GM23338 (cell line): ENCODE results near the gene RASSF1. TPM values are rescaled to one million over a fixed set of nuclear protein-coding genes. Genes with fewer than 3 reads are reported as not detected.
A peak's percentile ranks its signal among the peaks of the same experiment; 100 is the strongest.

Source experiments
- ATAC-seq: fragments of 200-7000 bp; cut with Tn5 transposase; 3 replicates; pipeline ENCODE4 v1.9.1; 2020
- DNase-seq: peaks from one replicate; pipeline ENCODE4 v3.0.0-alpha.2; 2015; ENCODE audit warnings: low spot score
- H2AFZ ChIP-seq: fragments of 200-600 bp; sonication (generic); 2 replicates; pipeline ENCODE4 v1.8.0; 2016; ENCODE audit warnings: antibody characterized with exemption, mild to moderate bottlenecking, moderate library complexity
- H3F3A ChIP-seq: fragments of 200-600 bp; sonication (generic); replicated peaks from 2 replicates; pipeline ENCODE4 v1.8.0; 2017; ENCODE audit warnings: antibody characterized with exemption, mixed run types, low read depth
- H3K27ac ChIP-seq: fragments of 200-600 bp; sonication (generic); 2 replicates; pipeline ENCODE4 v1.6.1; 2016; ENCODE audit warnings: low read depth
- H3K27me3 ChIP-seq: fragments of 200-600 bp; sonication (generic); 2 replicates; pipeline ENCODE4 v1.8.0; 2016; ENCODE audit warnings: mild to moderate bottlenecking, mixed run types, moderate library complexity; ENCODE audit not compliant: insufficient read depth
- H3K36me3 ChIP-seq: fragments of 200-600 bp; sonication (generic); 2 replicates; pipeline ENCODE4 v1.8.0; 2016; ENCODE audit warnings: mild to moderate bottlenecking; ENCODE audit not compliant: insufficient read depth
- H3K4me1 ChIP-seq: fragments of 200-600 bp; sonication (generic); 2 replicates; pipeline ENCODE4 v1.8.0; 2016; ENCODE audit warnings: mild to moderate bottlenecking, moderate library complexity; ENCODE audit not compliant: insufficient read depth
- H3K4me2 ChIP-seq: fragments of 200-600 bp; sonication (generic); 2 replicates; pipeline ENCODE4 v1.7.1; 2017; ENCODE audit warnings: mixed run types
- H3K4me3 ChIP-seq: fragments of 200-600 bp; sonication (generic); 2 replicates; pipeline ENCODE4 v1.6.1; 2016; ENCODE audit warnings: mixed run types
- H3K79me2 ChIP-seq: fragments of 200-600 bp; sonication (generic); replicated peaks from 2 replicates; pipeline ENCODE4 v1.8.0; 2017; ENCODE audit warnings: mild to moderate bottlenecking; ENCODE audit not compliant: insufficient read depth
- H3K9me2 ChIP-seq: fragments of 200-600 bp; sonication (generic); 2 replicates; pipeline ENCODE4 v1.8.0; 2017; ENCODE audit not compliant: insufficient read depth
- H4K20me1 ChIP-seq: fragments of 200-600 bp; sonication (generic); replicated peaks from 2 replicates; pipeline ENCODE4 v1.8.0; 2017; ENCODE audit warnings: mild to moderate bottlenecking; ENCODE audit not compliant: insufficient read depth
- H3K27ac Mint-ChIP-seq: 2 replicates; pipeline ENCODE4 v1.8.0; 2020; ENCODE audit warnings: inconsistent platforms, mild to moderate bottlenecking, moderate library complexity, mixed read lengths
- H3K27me3 Mint-ChIP-seq: 3 replicates; pipeline ENCODE4 v1.8.0; 2022; ENCODE audit warnings: low read depth, mild to moderate bottlenecking, moderate library complexity, mixed read lengths, inconsistent platforms; ENCODE audit not compliant: insufficient read depth, poor library complexity
- H3K36me3 Mint-ChIP-seq: 3 replicates; pipeline ENCODE4 v1.8.0; 2021; ENCODE audit warnings: low read depth, mild to moderate bottlenecking, inconsistent platforms, moderate library complexity, mixed read lengths
- H3K4me1 Mint-ChIP-seq: 3 replicates; pipeline ENCODE4 v1.8.0; 2020; ENCODE audit warnings: mild to moderate bottlenecking, inconsistent platforms, mixed read lengths
- H3K4me3 Mint-ChIP-seq: 3 replicates; pipeline ENCODE4 v1.8.0; 2021; ENCODE audit warnings: moderate library complexity, mild to moderate bottlenecking, inconsistent platforms, mixed read lengths
- H3K9me3 Mint-ChIP-seq: 3 replicates; pipeline ENCODE4 v1.8.0; 2020; ENCODE audit warnings: moderate library complexity, mild to moderate bottlenecking, inconsistent platforms, mixed read lengths
- CREB1 ChIP-seq: fragments of 250-450 bp; sonication (Bioruptor Pico); IDR thresholded peaks from 2 replicates; pipeline ENCODE4 v1.5.0; 2020; ENCODE audit warnings: low read depth, mild to moderate bottlenecking, moderate library complexity
- JUNB ChIP-seq: IDR thresholded peaks from one replicate; pipeline ENCODE4 v1.6.1; 2016; ENCODE audit warnings: antibody characterized with exemption; ENCODE audit not compliant: unreplicated experiment
- ZNF462 ChIP-seq: fragments of 250-450 bp; sonication (Bioruptor Pico); IDR thresholded peaks from 2 replicates; pipeline ENCODE4 v1.5.0; 2020; ENCODE audit warnings: mild to moderate bottlenecking, moderate library complexity
- polyA plus RNA-seq: library from polyadenylated mRNA; unstranded; fragments of >200 nt; fragmentation: Nextera tagmentation; extraction: Ambion mirVana; gene quantifications from 2 replicates; pipeline ENCODE4 v1.2.1, GENCODE V29; 2016
- total RNA-seq: library from RNA; depleted of rRNA; stranded (reverse); fragments of >200 nt; shearing (Covaris generic); gene quantifications from 2 replicates; pipeline ENCODE4 v1.2.3, GENCODE V29; 2014
- TF ChIP-seq, protein P1 (sequence below): IDR thresholded peaks from one replicate; pipeline ENCODE4 v1.6.1; 2018; ENCODE audit warnings: antibody characterized with exemption; ENCODE audit not compliant: unreplicated experiment
- TF ChIP-seq, protein P2 (sequence below), 2 experiments: fragments of 200-600 bp in 1 of 2; sonication (generic) in 1 of 2; conservative IDR thresholded peaks; 2 replicates each; pipeline versions ENCODE4 v1.5.1 to v1.6.1; 2016 to 2017; ENCODE audit warnings: antibody characterized with exemption in 2 of 2, low read depth in 2 of 2, mild to moderate bottlenecking in 2 of 2, moderate library complexity in 1 of 2

RASSF1 gene
- total and polyA plus RNA-seq, 2 experiments from 2014 or later: 9.6 to 15.7 TPM

GRCh38 chr3:50345008-50345407, 4.4 kb upstream of the RASSF1 start (continued):
- TF ChIP-seq, protein P1, sequence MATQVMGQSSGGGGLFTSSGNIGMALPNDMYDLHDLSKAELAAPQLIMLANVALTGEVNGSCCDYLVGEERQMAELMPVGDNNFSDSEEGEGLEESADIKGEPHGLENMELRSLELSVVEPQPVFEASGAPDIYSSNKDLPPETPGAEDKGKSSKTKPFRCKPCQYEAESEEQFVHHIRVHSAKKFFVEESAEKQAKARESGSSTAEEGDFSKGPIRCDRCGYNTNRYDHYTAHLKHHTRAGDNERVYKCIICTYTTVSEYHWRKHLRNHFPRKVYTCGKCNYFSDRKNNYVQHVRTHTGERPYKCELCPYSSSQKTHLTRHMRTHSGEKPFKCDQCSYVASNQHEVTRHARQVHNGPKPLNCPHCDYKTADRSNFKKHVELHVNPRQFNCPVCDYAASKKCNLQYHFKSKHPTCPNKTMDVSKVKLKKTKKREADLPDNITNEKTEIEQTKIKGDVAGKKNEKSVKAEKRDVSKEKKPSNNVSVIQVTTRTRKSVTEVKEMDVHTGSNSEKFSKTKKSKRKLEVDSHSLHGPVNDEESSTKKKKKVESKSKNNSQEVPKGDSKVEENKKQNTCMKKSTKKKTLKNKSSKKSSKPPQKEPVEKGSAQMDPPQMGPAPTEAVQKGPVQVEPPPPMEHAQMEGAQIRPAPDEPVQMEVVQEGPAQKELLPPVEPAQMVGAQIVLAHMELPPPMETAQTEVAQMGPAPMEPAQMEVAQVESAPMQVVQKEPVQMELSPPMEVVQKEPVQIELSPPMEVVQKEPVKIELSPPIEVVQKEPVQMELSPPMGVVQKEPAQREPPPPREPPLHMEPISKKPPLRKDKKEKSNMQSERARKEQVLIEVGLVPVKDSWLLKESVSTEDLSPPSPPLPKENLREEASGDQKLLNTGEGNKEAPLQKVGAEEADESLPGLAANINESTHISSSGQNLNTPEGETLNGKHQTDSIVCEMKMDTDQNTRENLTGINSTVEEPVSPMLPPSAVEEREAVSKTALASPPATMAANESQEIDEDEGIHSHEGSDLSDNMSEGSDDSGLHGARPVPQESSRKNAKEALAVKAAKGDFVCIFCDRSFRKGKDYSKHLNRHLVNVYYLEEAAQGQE: no peak
- TF ChIP-seq CREB1 (CRISPR knock-in tag): no peak
- TF ChIP-seq ZNF462: no peak

DNA sequence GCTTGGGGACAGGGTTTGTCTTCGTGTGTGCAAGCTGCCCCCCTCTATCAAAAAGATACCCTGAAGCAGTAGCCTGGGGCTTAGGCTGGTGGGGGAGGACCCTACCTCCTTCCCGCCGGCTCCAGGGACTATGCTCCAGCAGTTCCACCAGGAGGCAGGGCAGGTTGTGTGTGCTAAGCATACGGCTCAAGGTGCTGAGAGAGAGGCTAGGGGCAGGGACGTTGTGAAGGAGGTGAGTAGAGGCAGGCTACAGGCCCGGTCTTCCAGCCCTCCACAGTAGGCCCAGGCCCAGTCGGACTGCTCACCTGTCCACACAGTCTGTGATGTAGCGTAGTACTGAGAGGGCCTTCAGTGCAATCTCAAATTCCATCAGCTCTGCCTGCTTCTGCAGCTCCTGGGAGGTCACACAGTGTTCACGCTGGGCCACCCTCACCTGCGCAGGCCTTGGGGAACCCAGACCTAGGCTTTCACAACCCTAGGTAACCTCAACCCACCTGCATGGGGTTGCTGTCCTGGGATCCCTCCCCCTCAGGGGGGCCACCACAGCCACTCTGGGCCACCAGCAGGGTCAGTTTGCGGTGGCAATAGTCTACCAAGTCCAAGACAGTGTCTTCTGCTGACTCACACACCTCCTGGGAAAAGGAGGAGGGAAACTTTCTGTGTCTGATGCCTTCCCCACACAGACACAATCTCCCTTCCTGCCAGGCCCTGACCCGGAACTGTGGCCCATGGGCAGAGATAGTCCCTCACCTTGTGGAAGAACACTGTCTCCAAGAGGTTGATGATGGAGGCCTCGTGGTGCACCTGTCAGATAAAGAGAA, 2.4 kb upstream of the RASSF1 start:
- ATAC-seq: peak; percentile 36
- Histone ChIP-seq H4K20me1 (no peaks in the 10 kb centered on the region), H3K79me2 (no peaks in the 10 kb centered on the region), H3K9me2 (no peaks in the 10 kb centered on the region), H3F3A (peaks cover 29% of the 10 kb centered on the region; the same call in 1 of the 2 replicates), H3K4me2 (no peak overlapping the region), H3K27me3 (peaks cover 78% of the 10 kb centered on the region), H3K4me1 (peaks cover 12% of the 10 kb centered on the region), H3K36me3 (no peaks in the 10 kb centered on the region), H2AFZ (no peak overlapping the region), H3K4me3 (no peak overlapping the region), H3K27ac (no peak overlapping the region)
- Mint-ChIP-seq H3K36me3 (no peaks in the 10 kb centered on the region; the same call in 2 of the 3 replicates), H3K9me3 (peaks cover 3% of the 10 kb centered on the region; the same call in 1 of the 3 replicates), H3K27ac (no peak overlapping the region), H3K27me3 (peaks cover 72% of the 10 kb centered on the region), H3K4me3 (no peak overlapping the region), H3K4me1 (peaks cover 22% of the 10 kb centered on the region)
- no peak for TF ChIP-seq JUNB
- TF ChIP-seq, protein P2, sequence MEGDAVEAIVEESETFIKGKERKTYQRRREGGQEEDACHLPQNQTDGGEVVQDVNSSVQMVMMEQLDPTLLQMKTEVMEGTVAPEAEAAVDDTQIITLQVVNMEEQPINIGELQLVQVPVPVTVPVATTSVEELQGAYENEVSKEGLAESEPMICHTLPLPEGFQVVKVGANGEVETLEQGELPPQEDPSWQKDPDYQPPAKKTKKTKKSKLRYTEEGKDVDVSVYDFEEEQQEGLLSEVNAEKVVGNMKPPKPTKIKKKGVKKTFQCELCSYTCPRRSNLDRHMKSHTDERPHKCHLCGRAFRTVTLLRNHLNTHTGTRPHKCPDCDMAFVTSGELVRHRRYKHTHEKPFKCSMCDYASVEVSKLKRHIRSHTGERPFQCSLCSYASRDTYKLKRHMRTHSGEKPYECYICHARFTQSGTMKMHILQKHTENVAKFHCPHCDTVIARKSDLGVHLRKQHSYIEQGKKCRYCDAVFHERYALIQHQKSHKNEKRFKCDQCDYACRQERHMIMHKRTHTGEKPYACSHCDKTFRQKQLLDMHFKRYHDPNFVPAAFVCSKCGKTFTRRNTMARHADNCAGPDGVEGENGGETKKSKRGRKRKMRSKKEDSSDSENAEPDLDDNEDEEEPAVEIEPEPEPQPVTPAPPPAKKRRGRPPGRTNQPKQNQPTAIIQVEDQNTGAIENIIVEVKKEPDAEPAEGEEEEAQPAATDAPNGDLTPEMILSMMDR (conservative IDR thresholded peaks at IDR 0.05; ENCODE audit: low read depth in 2 of 2): peak; percentile 42 to 69
- DNase-seq: peak; percentile 80
